Measurements from ENCODE around the gene SGMS1.

- no peak for TF ChIP-seq CTCF (IDR thresholded peaks at IDR 0.05)
- TF ChIP-seq POLR2AphosphoS5 (IDR thresholded peaks at IDR 0.05), result no peak
- TF ChIP-seq EP300 (IDR thresholded peaks at IDR 0.05), result no peak
- TF ChIP-seq POLR2A (IDR thresholded peaks at IDR 0.05; ENCODE audit: low read depth), result no peak
These were observed 66.5 kb downstream of the SGMS1 start for GRCh38 chr10:50557130-50557682.
